ENCODE results near the gene CACNA1D.

Gene CACNA1D

GRCh38 chr3:53585627-53586026 is 91.2 kb downstream of the CACNA1D start:
- no peaks in the 10 kb centered on the region for H3K9me3 Mint-ChIP-seq
- peaks cover 18% of the 10 kb centered on the region for H3K4me1 Mint-ChIP-seq (ENCODE audit: low read depth)
- no peaks in the 10 kb centered on the region for H3K36me3 Mint-ChIP-seq (ENCODE audit: low read depth)
- H3K27me3 Mint-ChIP-seq (ENCODE audit: low read depth) = peaks cover 21% of the 10 kb centered on the region
- H3K27ac Mint-ChIP-seq = no peak overlapping the region
- no peak overlapping the region for H3K4me3 Mint-ChIP-seq
- DNase-seq (ENCODE audit: low spot score) = no peak

GRCh38 chr3:53588122-53588521 is 93.7 kb downstream of the CACNA1D start:
- H3K4me3 Mint-ChIP-seq = no peak overlapping the region
- H3K27ac Mint-ChIP-seq = no peak overlapping the region

GRCh38 chr3:53589201-53589600 is 94.8 kb downstream of the CACNA1D start:
- no peak for DNase-seq (ENCODE audit: low spot score)
- Mint-ChIP-seq H3K4me3 (no peak overlapping the region), H3K9me3 (no peaks in the 10 kb centered on the region), H3K4me1 (ENCODE audit: low read depth) (no peaks in the 10 kb centered on the region), H3K36me3 (ENCODE audit: low read depth) (no peaks in the 10 kb centered on the region), H3K27me3 (ENCODE audit: low read depth) (peaks cover 22% of the 10 kb centered on the region), H3K27ac (no peak overlapping the region)

More at GRCh38 chr3:53588122-53588521, 93.7 kb downstream of the CACNA1D start:
- DNase-seq (ENCODE audit: low spot score) = no peak
- H3K27me3 Mint-ChIP-seq (ENCODE audit: low read depth) = peaks cover 21% of the 10 kb centered on the region
- H3K36me3 Mint-ChIP-seq (ENCODE audit: low read depth) = no peaks in the 10 kb centered on the region
- peaks cover 1% of the 10 kb centered on the region for H3K4me1 Mint-ChIP-seq (ENCODE audit: low read depth)
- H3K9me3 Mint-ChIP-seq = no peaks in the 10 kb centered on the region

DNA sequence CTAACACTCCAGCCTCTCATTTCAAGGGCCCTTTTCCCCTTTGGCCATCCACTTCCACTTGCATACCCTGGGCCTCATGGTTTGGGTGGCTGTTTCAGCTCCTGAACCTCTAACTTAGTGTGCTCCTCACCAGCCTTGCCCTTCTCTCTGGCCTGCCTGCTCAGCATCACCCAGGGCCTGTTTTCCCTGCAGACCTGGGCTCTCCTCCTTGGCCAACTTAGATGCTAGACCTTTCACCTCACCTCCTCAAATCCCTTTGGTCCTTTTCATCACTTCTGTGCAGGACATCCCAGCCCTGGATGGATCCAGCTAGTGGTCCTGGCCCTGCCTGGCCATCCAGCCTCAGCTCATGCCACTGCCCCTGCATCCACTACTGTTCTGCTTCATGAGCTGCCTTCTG is 95.4 kb downstream of the CACNA1D start:
- H3K4me1 Mint-ChIP-seq (ENCODE audit: low read depth) = no peaks in the 10 kb centered on the region
- peaks cover 22% of the 10 kb centered on the region for H3K27me3 Mint-ChIP-seq (ENCODE audit: low read depth)
- no peak overlapping the region for H3K27ac Mint-ChIP-seq
- H3K36me3 Mint-ChIP-seq (ENCODE audit: low read depth) = no peaks in the 10 kb centered on the region
- no peak overlapping the region for H3K4me3 Mint-ChIP-seq
- H3K9me3 Mint-ChIP-seq = no peaks in the 10 kb centered on the region
- no peak for DNase-seq (ENCODE audit: low spot score)

- Mint-ChIP-seq H3K27ac (no peak overlapping the region), H3K4me3 (no peak overlapping the region), H3K27me3 (ENCODE audit: low read depth) (peaks cover 27% of the 10 kb centered on the region), H3K4me1 (ENCODE audit: low read depth) (no peaks in the 10 kb centered on the region), H3K9me3 (no peaks in the 10 kb centered on the region), H3K36me3 (ENCODE audit: low read depth) (no peaks in the 10 kb centered on the region)
- no peak for DNase-seq (ENCODE audit: low spot score)
Observed at GRCh38 chr3:53590606-53591005, 96.2 kb downstream of the CACNA1D start.

- peaks cover 26% of the 10 kb centered on the region for H3K27me3 Mint-ChIP-seq (ENCODE audit: low read depth)
- no peaks in the 10 kb centered on the region for H3K4me1 Mint-ChIP-seq (ENCODE audit: low read depth)
- DNase-seq (ENCODE audit: low spot score) = no peak
- no peaks in the 10 kb centered on the region for H3K36me3 Mint-ChIP-seq (ENCODE audit: low read depth)
- H3K9me3 Mint-ChIP-seq = no peaks in the 10 kb centered on the region
- no peak overlapping the region for H3K4me3 Mint-ChIP-seq
- H3K27ac Mint-ChIP-seq = no peak overlapping the region
Observed at GRCh38 chr3:53591646-53592045, 97.2 kb downstream of the CACNA1D start.

GRCh38 chr3:53592862-53593261 is 98.5 kb downstream of the CACNA1D start:
- Mint-ChIP-seq H3K9me3 (no peaks in the 10 kb centered on the region), H3K27ac (no peak overlapping the region), H3K4me3 (no peak overlapping the region), H3K4me1 (ENCODE audit: low read depth) (peaks cover 7% of the 10 kb centered on the region), H3K36me3 (ENCODE audit: low read depth) (no peaks in the 10 kb centered on the region), H3K27me3 (ENCODE audit: low read depth) (peaks cover 17% of the 10 kb centered on the region)
- no peak for DNase-seq (ENCODE audit: low spot score)

DNA sequence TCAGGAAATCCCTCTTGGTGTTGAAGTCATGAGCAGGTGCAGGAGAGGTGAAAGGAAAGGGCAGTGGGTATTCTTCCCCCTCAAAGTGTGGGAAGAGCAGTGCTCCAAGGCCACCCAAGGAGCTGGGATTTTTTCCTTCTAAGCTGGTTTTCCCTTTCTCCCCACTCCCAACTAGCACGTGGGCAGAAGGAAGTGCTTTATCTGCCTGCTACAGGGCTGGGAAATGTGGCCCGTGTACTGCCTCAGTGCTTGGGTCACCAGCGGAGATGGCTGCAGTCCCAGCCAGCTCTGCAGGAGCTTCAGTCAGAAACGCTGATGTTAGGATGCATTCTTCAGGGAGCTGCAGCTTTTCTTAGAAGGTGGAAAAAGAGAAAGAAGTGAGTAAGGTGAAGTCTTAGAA is 99.2 kb downstream of the CACNA1D start:
- no peaks in the 10 kb centered on the region for H3K9me3 Mint-ChIP-seq
- H3K27ac Mint-ChIP-seq = no peak overlapping the region
- DNase-seq (ENCODE audit: low spot score) = no peak
- H3K4me1 Mint-ChIP-seq (ENCODE audit: low read depth) = peaks cover 7% of the 10 kb centered on the region
- no peaks in the 10 kb centered on the region for H3K36me3 Mint-ChIP-seq (ENCODE audit: low read depth)
- H3K4me3 Mint-ChIP-seq = no peak overlapping the region
- peaks cover 13% of the 10 kb centered on the region for H3K27me3 Mint-ChIP-seq (ENCODE audit: low read depth)

- H3K36me3 Mint-ChIP-seq (ENCODE audit: low read depth) = no peaks in the 10 kb centered on the region
- peaks cover 7% of the 10 kb centered on the region for H3K4me1 Mint-ChIP-seq (ENCODE audit: low read depth)
- no peak for DNase-seq (ENCODE audit: low spot score)
- H3K27ac Mint-ChIP-seq = no peak overlapping the region
- H3K27me3 Mint-ChIP-seq (ENCODE audit: low read depth) = peaks cover 13% of the 10 kb centered on the region
- H3K9me3 Mint-ChIP-seq = no peaks in the 10 kb centered on the region
- no peak overlapping the region for H3K4me3 Mint-ChIP-seq
Observed at GRCh38 chr3:53594276-53594675, 99.9 kb downstream of the CACNA1D start.

- DNase-seq (ENCODE audit: low spot score) = no peak
- Mint-ChIP-seq H3K4me3 (no peak overlapping the region), H3K27me3 (ENCODE audit: low read depth) (peaks cover 12% of the 10 kb centered on the region), H3K27ac (no peak overlapping the region), H3K4me1 (ENCODE audit: low read depth) (peaks cover 7% of the 10 kb centered on the region), H3K9me3 (no peaks in the 10 kb centered on the region), H3K36me3 (ENCODE audit: low read depth) (no peaks in the 10 kb centered on the region)
Observed at GRCh38 chr3:53595660-53596059, 101.2 kb downstream of the CACNA1D start.

GRCh38 chr3:53597136-53597915 is 102.9 kb downstream of the CACNA1D start:
- H3K36me3 Mint-ChIP-seq (ENCODE audit: low read depth) = no peaks in the 10 kb centered on the region
- H3K27ac Mint-ChIP-seq = no peak overlapping the region
- no peaks in the 10 kb centered on the region for H3K9me3 Mint-ChIP-seq
- peaks cover 12% of the 10 kb centered on the region for H3K27me3 Mint-ChIP-seq (ENCODE audit: low read depth)
- H3K4me3 Mint-ChIP-seq = no peak overlapping the region
- H3K4me1 Mint-ChIP-seq (ENCODE audit: low read depth) = peaks cover 7% of the 10 kb centered on the region
- no peak for DNase-seq (ENCODE audit: low spot score)

GRCh38 chr3:53599771-53600170 is 105.4 kb downstream of the CACNA1D start:
- Mint-ChIP-seq H3K9me3 (no peaks in the 10 kb centered on the region), H3K36me3 (ENCODE audit: low read depth) (no peaks in the 10 kb centered on the region), H3K4me1 (ENCODE audit: low read depth) (peaks cover 7% of the 10 kb centered on the region), H3K4me3 (no peak overlapping the region), H3K27me3 (ENCODE audit: low read depth) (peaks cover 6% of the 10 kb centered on the region), H3K27ac (no peak overlapping the region)
- no peak for DNase-seq (ENCODE audit: low spot score)

- Mint-ChIP-seq H3K27ac (no peak overlapping the region), H3K27me3 (ENCODE audit: low read depth) (peaks cover 4% of the 10 kb centered on the region), H3K36me3 (ENCODE audit: low read depth) (no peaks in the 10 kb centered on the region), H3K4me3 (no peak overlapping the region), H3K4me1 (ENCODE audit: low read depth) (peaks cover under 1% of the 10 kb centered on the region), H3K9me3 (peaks cover 6% of the 10 kb centered on the region)
- no peak for DNase-seq (ENCODE audit: low spot score)
Observed at GRCh38 chr3:53602866-53603265, 108.5 kb downstream of the CACNA1D start.

DNA sequence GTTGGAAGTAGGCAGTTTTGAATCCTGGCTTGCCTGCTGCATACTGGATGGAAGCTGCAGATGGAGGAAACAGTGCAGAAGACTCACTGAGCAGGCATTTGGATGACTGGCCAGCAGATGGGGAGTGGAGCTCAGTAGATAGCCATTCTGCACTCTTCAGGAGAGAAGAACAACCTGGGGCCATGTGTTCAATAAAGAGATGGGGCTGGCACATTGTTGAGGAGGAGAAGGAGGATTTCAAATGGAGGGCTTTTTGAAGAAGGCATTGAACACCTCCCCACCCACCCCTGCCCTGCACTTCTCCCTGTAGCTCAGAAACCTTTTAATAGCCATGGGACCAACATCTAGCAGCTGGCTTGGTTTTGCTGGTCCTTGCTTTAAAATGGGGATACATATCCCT is 109.8 kb downstream of the CACNA1D start:
- Mint-ChIP-seq H3K9me3 (peaks cover 6% of the 10 kb centered on the region), H3K4me1 (ENCODE audit: low read depth) (no peaks in the 10 kb centered on the region), H3K4me3 (no peak overlapping the region), H3K27me3 (ENCODE audit: low read depth) (peaks cover 7% of the 10 kb centered on the region), H3K27ac (no peak overlapping the region), H3K36me3 (ENCODE audit: low read depth) (no peaks in the 10 kb centered on the region)
- DNase-seq (ENCODE audit: low spot score) = no peak

GRCh38 chr3:53606793-53607192 is 112.4 kb downstream of the CACNA1D start:
- Mint-ChIP-seq H3K4me3 (no peak overlapping the region), H3K4me1 (ENCODE audit: low read depth) (no peaks in the 10 kb centered on the region), H3K9me3 (peaks cover 6% of the 10 kb centered on the region), H3K27ac (no peak overlapping the region), H3K36me3 (ENCODE audit: low read depth) (no peaks in the 10 kb centered on the region), H3K27me3 (ENCODE audit: low read depth) (peaks cover 19% of the 10 kb centered on the region)
- no peak for DNase-seq (ENCODE audit: low spot score)

All from T-helper 2 cell treated with Interferon-gamma antibody and Interleukin-4, amounts not matched to agents 5 μg/mL and 100 μg/mL, for 36 hours (primary cell).